Measurements from ENCODE around the gene HOATZ. TPM values are rescaled to one million over a fixed set of nuclear protein-coding genes. Genes with fewer than 3 reads are reported as not detected.

Gene HOATZ
- total RNA-seq, 1 experiment from 2014 or later = not detected

- RAD21 ChIA-PET (ENCODE audit: low non-redundant PET in 1 of 2, low total read pairs in 2 of 2, uncharacterized antibody in 2 of 2, unreplicated experiment in 2 of 2) = no interaction called here
- BruUV-seq (replicated peaks) = no TSS peak
- DNase-seq (ENCODE audit: low read depth, low spot score) (no peak), ATAC-seq (no peak)
- POLR2A ChIA-PET = no interaction called here
- H3K27ac ChIP-seq (ENCODE audit: low read depth, low read length) = no peak overlapping the region
- no peak for TF ChIP-seq EZH2phosphoT487 (IDR thresholded peaks at IDR 0.05; ENCODE audit: borderline replicate concordance)
- TF ChIP-seq REST (IDR thresholded peaks at IDR 0.05; ENCODE audit: low read depth) = no peak
- TF ChIP-seq TCF7L2 (IDR thresholded peaks at IDR 0.05; ENCODE audit: borderline replicate concordance, extremely low read depth, insufficient read depth, insufficient read length) = no peak
- no peak overlapping the region for H3K4me3 ChIP-seq (replicated peaks in 1 of 2; ENCODE audit: low read depth in 1 of 2, low read length in 2 of 2)
- H2AFZ ChIP-seq (ENCODE audit: low read depth, low read length, poor library complexity, severe bottlenecking) = no peak overlapping the region
- H3K4me2 ChIP-seq (ENCODE audit: low read length) = no peak overlapping the region
- CTCF ChIA-PET = no interaction called here
- intact Hi-C loops (cut with micrococcal nuclease) = no loop called here
- H3K9me3 ChIP-seq (ENCODE audit: control insufficient read depth in 1 of 2, insufficient read depth in 1 of 2, low read depth in 1 of 2, low read length in 2 of 2) = no peaks in the 10 kb centered on the region
- no peak overlapping the region for H3K9ac ChIP-seq (ENCODE audit: low read length)
- no peaks in the 10 kb centered on the region for H3K36me3 ChIP-seq (ENCODE audit: control insufficient read depth in 1 of 2, insufficient read depth in 2 of 2, low read length in 2 of 2)
- H3K27me3 ChIP-seq (ENCODE audit: insufficient read depth, low read length) = no peaks in the 10 kb centered on the region
- H3K79me2 ChIP-seq (ENCODE audit: insufficient read depth, low read length) = no peaks in the 10 kb centered on the region
- H3K4me1 ChIP-seq (ENCODE audit: control insufficient read depth in 1 of 2, insufficient read depth in 2 of 2, low read length in 2 of 2) = peaks cover 0 to 4% of the 10 kb centered on the region in 2 experiments; a peak in 1 of 4 replicates
- H4K20me1 ChIP-seq (ENCODE audit: insufficient read depth) = no peaks in the 10 kb centered on the region
- no peaks in the 10 kb centered on the region for H3K9me2 ChIP-seq (ENCODE audit: insufficient read depth)
Measured at GRCh38 chr11:111469200-111469599, 45.4 kb upstream of the HOATZ start.

GRCh38 chr11:111472228-111472627 lies 42.4 kb upstream of the HOATZ start:
- no peak for DNase-seq (ENCODE audit: low read depth, low spot score)
- TF ChIP-seq ZNF274 (IDR thresholded peaks at IDR 0.05; ENCODE audit: low read depth, low read length) (no peak), JUND (IDR thresholded peaks at IDR 0.05) (no peak), EGR1 (IDR thresholded peaks at IDR 0.05; ENCODE audit: low read depth) (no peak), CTCF (IDR thresholded peaks at IDR 0.05 in 2 of 3, conservative IDR thresholded peaks at IDR 0.05 in 1 of 3; ENCODE audit: borderline replicate concordance in 1 of 3, insufficient read depth in 1 of 3, low read depth in 2 of 3, low read length in 2 of 3) (no peak), ELF1 (IDR thresholded peaks at IDR 0.05; ENCODE audit: borderline replicate concordance, low read depth) (no peak), MAX (IDR thresholded peaks at IDR 0.05) (no peak), YY1 (IDR thresholded peaks at IDR 0.05; ENCODE audit: extremely low read depth, insufficient replicate concordance, low read depth, low read length) (no peak), POLR2A (IDR thresholded peaks at IDR 0.05; ENCODE audit: borderline replicate concordance, extremely low read depth, insufficient read depth, insufficient read length) (no peak)

More at GRCh38 chr11:111472228-111472627, 42.4 kb upstream of the HOATZ start:
- no peaks in the 10 kb centered on the region for H3K79me2 ChIP-seq (ENCODE audit: insufficient read depth, low read length)
- H3K27me3 ChIP-seq (ENCODE audit: insufficient read depth, low read length) = no peaks in the 10 kb centered on the region
- no peak overlapping the region for H3K27ac ChIP-seq (ENCODE audit: low read depth, low read length)
- H3K36me3 ChIP-seq (ENCODE audit: control insufficient read depth in 1 of 2, insufficient read depth in 2 of 2, low read length in 2 of 2) = no peaks in the 10 kb centered on the region
- ATAC-seq = no peak
- ChIA-PET CTCF (no interaction called here), RAD21 (ENCODE audit: low non-redundant PET in 1 of 2, low total read pairs in 2 of 2, uncharacterized antibody in 2 of 2, unreplicated experiment in 2 of 2) (no interaction called here), POLR2A (no interaction called here)
- H3K4me3 ChIP-seq (replicated peaks in 1 of 2; ENCODE audit: low read depth in 1 of 2, low read length in 2 of 2) = no peak overlapping the region
- intact Hi-C loops (cut with micrococcal nuclease) = no loop called here
- H2AFZ ChIP-seq (ENCODE audit: low read depth, low read length, poor library complexity, severe bottlenecking) = no peak overlapping the region
- H3K9me3 ChIP-seq (ENCODE audit: control insufficient read depth in 1 of 2, insufficient read depth in 1 of 2, low read depth in 1 of 2, low read length in 2 of 2) = peaks cover 0 to 3% of the 10 kb centered on the region in 2 experiments; a peak in 1 of 4 replicates
- no peaks in the 10 kb centered on the region for H3K9me2 ChIP-seq (ENCODE audit: insufficient read depth)
- H3K4me2 ChIP-seq (ENCODE audit: low read length) = no peak overlapping the region
- H3K4me1 ChIP-seq (ENCODE audit: control insufficient read depth in 1 of 2, insufficient read depth in 2 of 2, low read length in 2 of 2) = no peaks in the 10 kb centered on the region
- no TSS peak for BruUV-seq (replicated peaks)
- H3K9ac ChIP-seq (ENCODE audit: low read length) = no peak overlapping the region
- H4K20me1 ChIP-seq (ENCODE audit: insufficient read depth) = no peaks in the 10 kb centered on the region
